Neural progenitor cell (in vitro differentiated cells): Measurements from ENCODE around the gene SLAMF8. TPM values are rescaled to one million over a fixed set of nuclear protein-coding genes. Genes with fewer than 3 reads are reported as not detected.
A peak's percentile ranks its signal among the peaks of the same experiment; 100 is the strongest.

Source experiments
- DNase-seq: peaks from one replicate; pipeline ENCODE4 v3.0.0-alpha.2; 2016; ENCODE audit warnings: low spot score
- H2AFZ ChIP-seq: fragments of 200-600 bp; sonication (generic); replicated peaks from 2 replicates; pipeline ENCODE4 v1.6.1; 2016; ENCODE audit warnings: antibody characterized with exemption
- H3F3A ChIP-seq: fragments of 200-600 bp; sonication (generic); 2 replicates; pipeline ENCODE4 v1.6.1; 2016; ENCODE audit warnings: antibody characterized with exemption, low read depth
- H3K27ac ChIP-seq: fragments of 200-600 bp; sonication (generic); 2 replicates; pipeline ENCODE4 v1.5.1; 2016; ENCODE audit warnings: mild to moderate bottlenecking
- H3K27me3 ChIP-seq: fragments of 200-600 bp; sonication (generic); 2 replicates; pipeline ENCODE4 v1.6.1; 2016; ENCODE audit warnings: mild to moderate bottlenecking, moderate library complexity
- H3K36me3 ChIP-seq: fragments of 200-600 bp; sonication (generic); 2 replicates; pipeline ENCODE4 v1.5.1; 2016
- H3K4me1 ChIP-seq: fragments of 200-600 bp; sonication (generic); 2 replicates; pipeline ENCODE4 v1.6.1; 2016; ENCODE audit warnings: mixed run types
- H3K4me2 ChIP-seq: fragments of 200-600 bp; sonication (generic); 2 replicates; pipeline ENCODE4 v1.6.1; 2016
- H3K4me3 ChIP-seq: fragments of 200-600 bp; sonication (generic); 2 replicates; pipeline ENCODE4 v1.5.1; 2016
- H3K79me2 ChIP-seq: fragments of 200-600 bp; sonication (generic); 2 replicates; pipeline ENCODE4 v1.6.1; 2016; ENCODE audit warnings: low read depth
- H3K9ac ChIP-seq: fragments of 200-600 bp; sonication (generic); 2 replicates; pipeline ENCODE4 v1.6.1; 2016
- H3K9me3 ChIP-seq: fragments of 200-600 bp; sonication (generic); 2 replicates; pipeline ENCODE4 v1.5.1; 2016; ENCODE audit warnings: low read depth
- H4K20me1 ChIP-seq: fragments of 200-600 bp; sonication (generic); 2 replicates; pipeline ENCODE4 v1.6.1; 2016; ENCODE audit warnings: low read depth
- H3K27ac Mint-ChIP-seq: 3 replicates; pipeline ENCODE4 v1.8.0; 2021; ENCODE audit warnings: mixed read lengths
- H3K27me3 Mint-ChIP-seq: 2 replicates; pipeline ENCODE4 v1.8.0; 2022; ENCODE audit warnings: low read depth, mild to moderate bottlenecking, inconsistent platforms, moderate library complexity, mixed read lengths; ENCODE audit not compliant: insufficient read depth
- H3K36me3 Mint-ChIP-seq: 3 replicates; pipeline ENCODE4 v1.8.0; 2021; ENCODE audit warnings: mixed read lengths
- H3K4me1 Mint-ChIP-seq: 3 replicates; pipeline ENCODE4 v1.8.0; 2021; ENCODE audit warnings: mixed read lengths
- H3K4me3 Mint-ChIP-seq: 3 replicates; pipeline ENCODE4 v1.8.0; 2021; ENCODE audit warnings: mild to moderate bottlenecking, moderate library complexity, mixed read lengths
- H3K9me3 Mint-ChIP-seq: 3 replicates; pipeline ENCODE4 v1.8.0; 2020; ENCODE audit warnings: mixed read lengths
- EZH2 ChIP-seq: fragments of 200-600 bp; sonication (generic); IDR thresholded peaks from 2 replicates; pipeline ENCODE4 v1.6.1; 2017; ENCODE audit warnings: antibody characterized with exemption, mild to moderate bottlenecking, moderate library complexity
- EZH2phosphoT487 ChIP-seq: fragments of 200-600 bp; sonication (generic); IDR thresholded peaks from 2 replicates; pipeline ENCODE4 v1.6.1; 2017; ENCODE audit warnings: antibody characterized with exemption
- total RNA-seq: library from RNA; depleted of rRNA; stranded (reverse); fragments of >200 nt; gene quantifications from 2 replicates; pipeline ENCODE4 v1.2.3, GENCODE V29; 2015; ENCODE audit warnings: low replicate concordance
- TF ChIP-seq, protein P1 (sequence below): fragments of 200-600 bp; sonication (generic); IDR thresholded peaks from 2 replicates; pipeline ENCODE4 v1.5.1; 2017; ENCODE audit warnings: antibody characterized with exemption, mild to moderate bottlenecking

SLAMF8 gene
- total RNA-seq, 1 donor from 2014 or later = not detected

- H3K4me3 ChIP-seq = no peak overlapping the region
- no peak overlapping the region for H3K27ac ChIP-seq
- H3K79me2 ChIP-seq = no peaks in the 10 kb centered on the region
- H3K27me3 Mint-ChIP-seq = peaks cover 18% of the 10 kb centered on the region
- no peak overlapping the region for H3K4me2 ChIP-seq
- no peaks in the 10 kb centered on the region for H3K36me3 ChIP-seq
- H4K20me1 ChIP-seq = no peaks in the 10 kb centered on the region
- H3K4me1 Mint-ChIP-seq = peaks cover 40% of the 10 kb centered on the region
- H3K27ac Mint-ChIP-seq = no peak overlapping the region
- no peak overlapping the region for H2AFZ ChIP-seq
- peaks cover 25% of the 10 kb centered on the region for H3K4me1 ChIP-seq
- no peaks in the 10 kb centered on the region for H3K9me3 ChIP-seq
- no peaks in the 10 kb centered on the region for H3K9me3 Mint-ChIP-seq
- H3K27me3 ChIP-seq = peaks cover 20% of the 10 kb centered on the region
- no peaks in the 10 kb centered on the region for H3K36me3 Mint-ChIP-seq
- H3F3A ChIP-seq = peaks cover 6% of the 10 kb centered on the region
- H3K4me3 Mint-ChIP-seq = no peak overlapping the region
- DNase-seq = no peak
- TF ChIP-seq EZH2 (no peak), EZH2phosphoT487 (no peak)
- TF ChIP-seq, protein P1, sequence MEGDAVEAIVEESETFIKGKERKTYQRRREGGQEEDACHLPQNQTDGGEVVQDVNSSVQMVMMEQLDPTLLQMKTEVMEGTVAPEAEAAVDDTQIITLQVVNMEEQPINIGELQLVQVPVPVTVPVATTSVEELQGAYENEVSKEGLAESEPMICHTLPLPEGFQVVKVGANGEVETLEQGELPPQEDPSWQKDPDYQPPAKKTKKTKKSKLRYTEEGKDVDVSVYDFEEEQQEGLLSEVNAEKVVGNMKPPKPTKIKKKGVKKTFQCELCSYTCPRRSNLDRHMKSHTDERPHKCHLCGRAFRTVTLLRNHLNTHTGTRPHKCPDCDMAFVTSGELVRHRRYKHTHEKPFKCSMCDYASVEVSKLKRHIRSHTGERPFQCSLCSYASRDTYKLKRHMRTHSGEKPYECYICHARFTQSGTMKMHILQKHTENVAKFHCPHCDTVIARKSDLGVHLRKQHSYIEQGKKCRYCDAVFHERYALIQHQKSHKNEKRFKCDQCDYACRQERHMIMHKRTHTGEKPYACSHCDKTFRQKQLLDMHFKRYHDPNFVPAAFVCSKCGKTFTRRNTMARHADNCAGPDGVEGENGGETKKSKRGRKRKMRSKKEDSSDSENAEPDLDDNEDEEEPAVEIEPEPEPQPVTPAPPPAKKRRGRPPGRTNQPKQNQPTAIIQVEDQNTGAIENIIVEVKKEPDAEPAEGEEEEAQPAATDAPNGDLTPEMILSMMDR = no peak
- no peak overlapping the region for H3K9ac ChIP-seq
Measured at GRCh38 chr1:159828176-159828575, 1.5 kb downstream of the SLAMF8 start.

DNA sequence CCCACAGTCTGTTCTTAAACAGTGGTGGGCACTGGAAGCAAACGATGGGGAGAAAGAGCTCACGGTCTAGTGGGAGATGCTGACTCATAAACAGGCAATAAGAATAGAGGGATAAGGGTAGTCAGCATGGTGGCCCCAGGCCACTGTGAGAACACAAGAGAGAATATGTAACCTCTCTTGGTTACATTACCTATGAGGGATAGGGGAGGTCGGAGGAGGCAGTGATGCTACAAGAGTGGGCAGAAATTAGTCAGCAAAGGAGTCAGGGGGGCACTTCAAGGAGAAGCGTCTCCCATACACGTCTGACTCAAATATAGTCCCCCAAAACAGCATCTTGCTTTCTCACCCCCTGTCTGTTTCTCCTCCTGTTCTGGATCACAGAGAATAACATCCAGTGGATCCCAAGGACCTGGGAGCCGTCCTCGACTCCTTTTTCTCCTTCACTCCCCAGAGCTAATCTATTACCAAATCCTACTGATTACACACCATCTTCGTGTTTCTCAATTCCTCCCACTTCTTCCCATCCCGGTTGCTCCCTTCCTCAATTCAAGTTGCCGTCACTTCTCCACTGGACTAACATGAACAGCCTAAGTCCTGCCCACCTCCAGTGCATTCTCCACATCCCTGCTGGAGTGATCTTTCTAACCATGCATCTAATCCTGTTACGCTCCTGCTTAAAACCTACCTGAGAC, 2.1 kb downstream of the SLAMF8 start:
- Histone ChIP-seq H3K27me3 (peaks cover 25% of the 10 kb centered on the region), H3K4me2 (no peak overlapping the region)
- no peaks in the 10 kb centered on the region for H3K9me3 Mint-ChIP-seq

GRCh38 chr1:159829273-159829634, 2.6 kb downstream of the SLAMF8 start:
- H3K27me3 ChIP-seq = peaks cover 30% of the 10 kb centered on the region
- Mint-ChIP-seq H3K4me1 (peaks cover 35% of the 10 kb centered on the region), H3K36me3 (no peaks in the 10 kb centered on the region), H3K4me3 (no peak overlapping the region), H3K27ac (no peak overlapping the region), H3K27me3 (peaks cover 20% of the 10 kb centered on the region), H3K9me3 (no peaks in the 10 kb centered on the region)
- no peak overlapping the region for H3K9ac ChIP-seq
- peak overlapping the region; percentile 20 for H2AFZ ChIP-seq
- TF ChIP-seq EZH2phosphoT487 = no peak
- TF ChIP-seq, protein P1 = peak; percentile 67
- DNase-seq = peak; percentile 68
- no peaks in the 10 kb centered on the region for H3K36me3 ChIP-seq
- H4K20me1 ChIP-seq = no peaks in the 10 kb centered on the region
- H3K4me2 ChIP-seq = no peak overlapping the region
- no peak overlapping the region for H3K4me3 ChIP-seq
- H3F3A ChIP-seq = peaks cover 6% of the 10 kb centered on the region
- peaks cover 17% of the 10 kb centered on the region for H3K4me1 ChIP-seq
- no peaks in the 10 kb centered on the region for H3K79me2 ChIP-seq
- H3K9me3 ChIP-seq = no peaks in the 10 kb centered on the region
- H3K27ac ChIP-seq = no peak overlapping the region

More for the DNA sequence above, 2.1 kb downstream of the SLAMF8 start:
- Histone ChIP-seq H2AFZ (peak overlapping the region; percentile 20), H3F3A (peaks cover 6% of the 10 kb centered on the region), H3K27ac (no peak overlapping the region), H3K4me3 (no peak overlapping the region), H3K4me1 (peaks cover 19% of the 10 kb centered on the region), H3K9me3 (no peaks in the 10 kb centered on the region), H3K9ac (no peak overlapping the region), H3K79me2 (no peaks in the 10 kb centered on the region), H4K20me1 (no peaks in the 10 kb centered on the region), H3K36me3 (no peaks in the 10 kb centered on the region)
- no peak for DNase-seq
- TF ChIP-seq EZH2phosphoT487 = no peak
- TF ChIP-seq, protein P1 = no peak
- no peak for TF ChIP-seq EZH2
- Mint-ChIP-seq H3K27me3 (peaks cover 20% of the 10 kb centered on the region), H3K4me1 (peaks cover 36% of the 10 kb centered on the region), H3K27ac (no peak overlapping the region), H3K36me3 (no peaks in the 10 kb centered on the region), H3K4me3 (no peak overlapping the region)
